T-helper 17 cell (primary cell): ENCODE data around the gene COL11A1. TPM values are rescaled to one million over a fixed set of nuclear protein-coding genes. Genes with fewer than 3 reads are reported as not detected.

Experiments
- ATAC-seq: fragments of 150-1000 bp; cut with Tn5 transposase; 2 replicates; pipeline ENCODE4 v1.10.0; 2021; ENCODE audit warnings: mild to moderate bottlenecking, moderate library complexity
- DNase-seq, 3 donors: peaks; one replicate each; pipeline versions ENCODE4 v3.0.0 to v3.0.0-alpha.2; 2020 to 2021
- H3K9me3 ChIP-seq: one replicate; pipeline ENCODE4 v1.7.0; 2013; ENCODE audit warnings: low read length, mild to moderate bottlenecking; ENCODE audit not compliant: control insufficient read depth, poor library complexity, severe bottlenecking
- H3K27ac Mint-ChIP-seq: one replicate; pipeline ENCODE4 v1.8.0; 2022; ENCODE audit warnings: mild to moderate bottlenecking, moderate library complexity, mixed read lengths
- H3K27me3 Mint-ChIP-seq: one replicate; pipeline ENCODE4 v1.8.0; 2022; ENCODE audit warnings: mixed read lengths
- H3K36me3 Mint-ChIP-seq: one replicate; pipeline ENCODE4 v1.8.0; 2022; ENCODE audit warnings: low read depth, mixed read lengths
- H3K4me1 Mint-ChIP-seq: one replicate; pipeline ENCODE4 v1.8.0; 2022; ENCODE audit warnings: mild to moderate bottlenecking, mixed read lengths
- H3K4me3 Mint-ChIP-seq: one replicate; pipeline ENCODE4 v1.8.0; 2022; ENCODE audit warnings: mild to moderate bottlenecking, moderate library complexity, mixed read lengths
- total RNA-seq, 4 donors: library from RNA in 2 of 4; stranded (reverse) in 2 of 4; gene quantifications; one replicate each; pipeline ENCODE4 v1.2.3 and lab custom pipeline; 2022 to 2026

The COL11A1 gene
- total RNA-seq, 2 donors from 2014 or later = not detected

DNA sequence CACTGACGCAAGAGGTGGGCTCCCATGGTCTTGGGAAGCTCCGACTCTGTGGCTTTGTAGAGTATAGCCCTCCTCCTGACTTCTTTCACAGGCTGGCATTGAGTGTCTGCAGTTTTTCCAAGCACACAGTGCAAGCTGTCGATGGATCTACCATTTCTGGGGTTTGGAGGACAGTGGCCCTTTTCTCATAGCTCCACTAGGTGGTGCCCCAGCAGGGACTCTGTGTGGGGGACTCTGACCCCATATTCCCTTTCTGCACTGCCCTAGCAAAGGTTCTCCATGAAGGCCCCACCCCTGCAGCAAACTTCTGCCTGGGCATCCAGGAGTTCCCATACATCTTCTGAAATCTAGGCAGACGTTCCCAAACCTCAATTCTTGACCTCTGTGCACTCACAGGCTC is 236.2 kb downstream of the COL11A1 start:
- H3K27ac Mint-ChIP-seq = no peak overlapping the region
- no peak overlapping the region for H3K4me3 Mint-ChIP-seq
- H3K36me3 Mint-ChIP-seq = no peaks in the 10 kb centered on the region
- ATAC-seq (no peak), DNase-seq (no peak)
- no peaks in the 10 kb centered on the region for H3K27me3 Mint-ChIP-seq
- H3K9me3 ChIP-seq = no peaks in the 10 kb centered on the region
- H3K4me1 Mint-ChIP-seq = no peaks in the 10 kb centered on the region

DNA sequence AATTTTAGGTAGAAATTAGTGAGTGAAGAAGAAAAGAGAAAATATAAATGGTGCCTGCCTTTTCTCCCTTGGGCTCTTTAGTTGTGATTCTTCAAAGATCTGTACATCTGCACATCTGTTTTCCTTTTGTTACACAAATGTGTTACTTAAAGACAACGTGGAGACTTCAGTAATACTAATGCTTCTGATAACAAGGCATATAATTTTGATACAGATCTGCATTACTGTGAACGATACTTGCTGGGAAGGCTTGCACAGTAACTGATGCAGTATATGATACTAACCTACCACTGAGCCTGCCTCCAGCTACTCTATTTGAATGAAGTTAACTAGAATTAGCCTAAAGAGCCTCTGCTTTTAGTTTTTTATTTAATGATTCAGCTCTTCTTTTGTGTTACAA is 244.6 kb downstream of the COL11A1 start:
- H3K27me3 Mint-ChIP-seq = no peaks in the 10 kb centered on the region
- ATAC-seq (no peak), DNase-seq (no peak)
- H3K27ac Mint-ChIP-seq = no peak overlapping the region
- no peaks in the 10 kb centered on the region for H3K9me3 ChIP-seq
- H3K36me3 Mint-ChIP-seq = no peaks in the 10 kb centered on the region
- H3K4me1 Mint-ChIP-seq = no peaks in the 10 kb centered on the region
- H3K4me3 Mint-ChIP-seq = no peak overlapping the region

GRCh38 chr1:102861247-102861646 is 247.1 kb downstream of the COL11A1 start:
- no peak overlapping the region for H3K4me3 Mint-ChIP-seq
- H3K4me1 Mint-ChIP-seq = no peaks in the 10 kb centered on the region
- no peaks in the 10 kb centered on the region for H3K27me3 Mint-ChIP-seq
- ATAC-seq (no peak), DNase-seq (no peak)
- H3K27ac Mint-ChIP-seq = no peak overlapping the region
- no peaks in the 10 kb centered on the region for H3K36me3 Mint-ChIP-seq
- no peaks in the 10 kb centered on the region for H3K9me3 ChIP-seq

GRCh38 chr1:102858695-102859094 is 249.6 kb downstream of the COL11A1 start:
- Mint-ChIP-seq H3K4me3 (no peak overlapping the region), H3K36me3 (no peaks in the 10 kb centered on the region), H3K4me1 (no peaks in the 10 kb centered on the region), H3K27ac (no peak overlapping the region), H3K27me3 (no peaks in the 10 kb centered on the region)
- ATAC-seq = no peak
- no peaks in the 10 kb centered on the region for H3K9me3 ChIP-seq
- no peak for DNase-seq

DNA sequence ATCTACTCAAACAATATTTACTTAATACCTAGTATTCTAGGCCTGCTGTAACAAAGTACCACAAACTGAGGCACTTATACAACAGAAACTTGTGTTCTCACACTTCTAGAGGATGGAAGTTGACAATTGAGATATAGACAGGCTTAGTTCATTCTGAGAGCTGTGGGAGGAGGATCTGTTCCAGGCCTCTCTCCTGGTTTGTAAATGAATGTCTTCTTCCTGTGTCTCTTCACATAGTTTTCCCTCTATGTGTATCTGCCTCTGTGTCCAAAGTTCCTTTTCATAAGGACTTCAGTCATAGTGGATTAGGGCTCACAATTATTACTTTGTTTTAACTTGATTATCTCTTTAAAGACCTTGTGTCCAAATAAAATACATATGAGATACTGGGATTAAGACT is 251.1 kb downstream of the COL11A1 start:
- Mint-ChIP-seq H3K27me3 (no peaks in the 10 kb centered on the region), H3K4me3 (no peak overlapping the region), H3K36me3 (no peaks in the 10 kb centered on the region), H3K27ac (no peak overlapping the region), H3K4me1 (no peaks in the 10 kb centered on the region)
- no peak for DNase-seq
- no peak for ATAC-seq
- H3K9me3 ChIP-seq = no peaks in the 10 kb centered on the region

- H3K9me3 ChIP-seq = no peaks in the 10 kb centered on the region
- H3K4me1 Mint-ChIP-seq = no peaks in the 10 kb centered on the region
- H3K36me3 Mint-ChIP-seq = no peaks in the 10 kb centered on the region
- H3K27me3 Mint-ChIP-seq = no peaks in the 10 kb centered on the region
- no peak for ATAC-seq
- DNase-seq = peak in 1 of 3 donors; percentile 7
- no peak overlapping the region for H3K4me3 Mint-ChIP-seq
- H3K27ac Mint-ChIP-seq = no peak overlapping the region
Observed at GRCh38 chr1:102853701-102854187, 254.6 kb downstream of the COL11A1 start.

DNA sequence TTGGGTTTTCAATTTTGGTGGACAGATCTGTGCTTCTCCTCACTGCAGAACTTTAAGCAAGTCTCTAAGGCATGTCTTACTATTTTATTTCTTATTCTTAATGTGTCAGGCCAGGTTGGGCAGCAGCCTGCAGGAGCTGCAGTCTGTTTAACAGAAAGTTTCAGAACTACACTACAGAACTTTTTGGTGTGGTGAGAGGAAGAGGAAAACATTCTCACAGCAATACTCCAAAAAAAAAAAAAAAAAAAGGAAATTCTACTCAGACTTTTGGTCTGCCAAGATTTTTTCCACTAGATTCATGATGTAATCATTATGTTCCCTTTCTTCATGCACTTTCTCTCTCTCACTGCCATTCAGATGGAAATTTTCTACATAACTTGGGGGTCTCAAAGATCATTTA is 255.2 kb downstream of the COL11A1 start:
- no peaks in the 10 kb centered on the region for H3K9me3 ChIP-seq
- DNase-seq (no peak), ATAC-seq (no peak)
- Mint-ChIP-seq H3K4me1 (no peaks in the 10 kb centered on the region), H3K4me3 (no peak overlapping the region), H3K27me3 (no peaks in the 10 kb centered on the region), H3K36me3 (no peaks in the 10 kb centered on the region), H3K27ac (no peak overlapping the region)

GRCh38 chr1:102852613-102853012 is 255.7 kb downstream of the COL11A1 start:
- DNase-seq (no peak), ATAC-seq (no peak)
- H3K9me3 ChIP-seq = no peaks in the 10 kb centered on the region
- Mint-ChIP-seq H3K4me1 (no peaks in the 10 kb centered on the region), H3K36me3 (no peaks in the 10 kb centered on the region), H3K27me3 (no peaks in the 10 kb centered on the region), H3K27ac (no peak overlapping the region), H3K4me3 (no peak overlapping the region)

DNA sequence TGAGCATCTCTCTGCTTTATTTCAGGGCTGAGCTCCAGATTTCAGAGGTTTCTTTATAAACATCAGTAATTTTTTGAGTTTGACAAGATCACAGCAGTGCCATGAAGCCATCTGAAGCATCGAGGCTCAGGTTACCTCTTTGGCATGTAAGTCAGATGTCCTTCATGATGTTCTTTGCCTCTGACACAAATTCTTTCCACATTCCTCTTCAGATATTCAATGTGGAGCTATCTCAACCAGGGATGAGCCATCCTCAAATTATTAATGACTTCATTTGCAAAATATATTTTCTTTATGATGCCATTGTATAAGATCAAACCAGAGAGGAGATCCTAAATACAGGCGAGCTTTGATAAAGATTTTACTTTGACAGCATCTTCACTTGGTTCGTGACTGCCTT is 256.7 kb downstream of the COL11A1 start:
- H3K27me3 Mint-ChIP-seq = no peaks in the 10 kb centered on the region
- DNase-seq (no peak), ATAC-seq (no peak)
- no peak overlapping the region for H3K27ac Mint-ChIP-seq
- H3K4me1 Mint-ChIP-seq = no peaks in the 10 kb centered on the region
- H3K4me3 Mint-ChIP-seq = no peak overlapping the region
- no peaks in the 10 kb centered on the region for H3K36me3 Mint-ChIP-seq
- H3K9me3 ChIP-seq = no peaks in the 10 kb centered on the region

- no peak overlapping the region for H3K4me3 Mint-ChIP-seq
- H3K27me3 Mint-ChIP-seq = no peaks in the 10 kb centered on the region
- no peaks in the 10 kb centered on the region for H3K9me3 ChIP-seq
- DNase-seq (no peak), ATAC-seq (no peak)
- no peaks in the 10 kb centered on the region for H3K4me1 Mint-ChIP-seq
- no peaks in the 10 kb centered on the region for H3K36me3 Mint-ChIP-seq
- no peak overlapping the region for H3K27ac Mint-ChIP-seq
Observed at GRCh38 chr1:102842606-102843005, 265.7 kb downstream of the COL11A1 start.

DNA sequence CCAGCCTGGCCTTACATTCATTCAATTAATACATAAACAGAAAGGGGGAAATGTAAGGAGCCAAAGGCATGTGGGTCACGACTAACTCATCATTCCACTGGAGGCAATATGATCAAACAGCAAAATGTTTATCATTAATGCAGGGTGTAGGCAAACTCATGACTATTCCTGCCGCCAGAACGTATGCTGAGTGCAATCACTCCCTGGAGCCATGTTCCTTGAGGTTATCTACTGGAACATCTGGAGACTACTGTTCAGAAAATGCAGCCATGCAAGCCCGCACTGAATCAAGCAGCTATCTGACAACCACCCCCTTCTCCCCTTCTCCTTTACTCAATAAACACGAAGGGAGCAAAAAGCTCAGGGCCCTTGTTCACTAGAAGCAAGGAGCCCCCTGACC is 267.6 kb downstream of the COL11A1 start:
- Mint-ChIP-seq H3K4me3 (no peak overlapping the region), H3K36me3 (no peaks in the 10 kb centered on the region), H3K27me3 (no peaks in the 10 kb centered on the region), H3K4me1 (no peaks in the 10 kb centered on the region), H3K27ac (no peak overlapping the region)
- H3K9me3 ChIP-seq = no peaks in the 10 kb centered on the region
- no peak for ATAC-seq
- DNase-seq = no peak

- H3K4me1 Mint-ChIP-seq = no peaks in the 10 kb centered on the region
- no peaks in the 10 kb centered on the region for H3K9me3 ChIP-seq
- ATAC-seq = no peak
- H3K27ac Mint-ChIP-seq = no peak overlapping the region
- no peaks in the 10 kb centered on the region for H3K36me3 Mint-ChIP-seq
- H3K4me3 Mint-ChIP-seq = no peak overlapping the region
- no peaks in the 10 kb centered on the region for H3K27me3 Mint-ChIP-seq
- DNase-seq = no peak
Observed at GRCh38 chr1:102838016-102838415, 270.3 kb downstream of the COL11A1 start.

- Mint-ChIP-seq H3K27ac (no peak overlapping the region), H3K4me3 (no peak overlapping the region), H3K36me3 (no peaks in the 10 kb centered on the region), H3K4me1 (no peaks in the 10 kb centered on the region), H3K27me3 (no peaks in the 10 kb centered on the region)
- no peaks in the 10 kb centered on the region for H3K9me3 ChIP-seq
- no peak for ATAC-seq
- no peak for DNase-seq
Observed at GRCh38 chr1:102837551-102837950, 270.8 kb downstream of the COL11A1 start.

GRCh38 chr1:102836991-102837390 is 271.3 kb downstream of the COL11A1 start:
- no peaks in the 10 kb centered on the region for H3K9me3 ChIP-seq
- H3K27me3 Mint-ChIP-seq = no peaks in the 10 kb centered on the region
- ATAC-seq (no peak), DNase-seq (no peak)
- H3K27ac Mint-ChIP-seq = no peak overlapping the region
- H3K36me3 Mint-ChIP-seq = no peaks in the 10 kb centered on the region
- H3K4me1 Mint-ChIP-seq = no peaks in the 10 kb centered on the region
- H3K4me3 Mint-ChIP-seq = no peak overlapping the region
